ENCODE results near the gene ZNRF1. TPM values are rescaled to one million over a fixed set of nuclear protein-coding genes. Genes with fewer than 3 reads are reported as not detected.
"Not testable (repeated sequence)": the region's sequence is repeated elsewhere in the genome, so short reads cannot be mapped to it uniquely, and the experiment has no call there.

ZNRF1 gene
- 24.6 TPM for total RNA-seq

DNA sequence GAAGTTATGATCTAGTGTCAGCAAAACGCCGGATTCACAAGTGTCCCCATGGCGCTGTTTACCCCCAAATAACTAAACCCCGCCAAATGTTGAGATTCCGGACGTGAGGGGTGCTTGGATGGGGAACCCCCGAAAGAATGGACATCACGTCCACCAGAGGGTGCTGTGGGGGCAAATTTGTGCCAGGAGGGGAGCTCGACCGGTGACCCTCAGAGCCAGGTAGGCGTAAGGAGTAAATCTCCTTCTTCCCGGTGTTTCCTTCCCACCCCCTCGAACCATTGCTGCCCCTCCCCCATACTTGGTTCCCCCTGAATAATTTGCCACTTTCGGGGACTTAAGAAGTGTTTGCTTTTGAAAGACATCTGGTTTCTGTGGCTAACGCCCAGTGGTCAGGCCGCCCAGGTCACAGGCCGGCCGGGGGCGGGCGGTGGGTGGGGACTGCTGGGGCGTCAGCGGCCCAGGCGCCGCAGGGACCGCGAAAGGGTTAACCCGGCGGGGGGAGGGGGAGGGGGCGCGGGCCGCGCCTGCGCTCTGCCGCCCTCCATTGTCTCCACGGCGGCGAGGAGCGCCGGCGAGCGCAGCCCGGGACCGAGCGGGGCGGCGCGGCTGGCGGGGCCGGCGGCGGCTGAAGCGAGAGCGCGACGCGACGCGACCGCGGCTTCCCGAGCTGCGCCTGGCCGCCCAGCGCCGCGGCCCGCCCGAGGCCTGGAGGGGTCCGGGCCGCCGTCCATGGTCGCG is at the start of gene ZNRF1:
Gene ZNRF1, plus strand, starts transcription at position 544 of the 738 bp plus-strand sequence. CDS start 648 bp downstream, outside the sequence.
- ATAC-seq, result peak; percentile 89
- DNase-seq (ENCODE audit: low spot score), result peak; percentile 90
- intact Hi-C loops (cut with DNase I), result loop anchor here (2.0 kb wide), 1 partner anchor 112 kb away; no protein-coding TSS in a partner anchor

GRCh38 chr16:74949309-74949708 is 49.5 kb upstream of the ZNRF1 start:
- no peak for ATAC-seq
- intact Hi-C loops (cut with DNase I), result no loop called here
- no peak for DNase-seq (ENCODE audit: low spot score)

DNA sequence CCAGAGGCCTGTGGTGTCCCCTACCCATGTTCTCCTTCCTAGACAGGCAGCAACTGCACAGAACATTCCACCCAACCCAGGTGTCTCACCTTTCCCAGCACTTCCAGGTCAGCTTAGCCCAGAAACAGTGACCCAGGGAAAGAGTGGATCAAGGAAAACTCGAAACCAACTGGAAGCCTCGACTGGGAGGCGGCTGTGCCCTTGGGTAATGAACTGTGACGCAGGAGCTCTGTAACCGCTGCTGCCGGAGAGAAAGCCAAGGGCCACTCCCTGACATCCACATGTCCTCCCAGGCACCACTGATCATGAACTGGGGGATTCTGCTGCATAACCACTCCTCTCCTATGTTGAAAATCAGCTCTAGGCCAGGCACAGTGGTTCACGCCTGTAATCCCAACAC is 48.3 kb upstream of the ZNRF1 start:
- ATAC-seq (no peak), DNase-seq (ENCODE audit: low spot score) (peak; percentile 23)
- intact Hi-C loops (cut with DNase I), result no loop called here

DNA sequence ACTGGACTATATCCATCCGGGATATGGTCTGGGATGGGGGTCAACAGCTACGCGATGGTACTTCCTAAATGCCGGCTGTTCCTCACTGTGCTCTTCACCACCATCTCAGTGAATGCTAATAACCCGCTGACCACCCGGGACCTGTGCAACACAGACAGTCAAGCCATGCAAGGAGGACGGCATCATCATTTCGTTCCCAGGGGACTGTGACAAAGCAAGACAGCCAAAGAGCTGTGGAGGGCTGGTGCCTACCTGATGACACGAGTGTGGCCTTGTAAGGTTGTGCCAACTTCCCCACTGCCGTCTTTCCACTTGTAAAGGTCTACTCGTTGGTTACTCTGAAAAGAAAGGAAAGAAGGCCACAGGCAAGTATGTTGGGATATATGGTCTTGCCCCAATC is 47.6 kb upstream of the ZNRF1 start:
- ATAC-seq, result no peak
- intact Hi-C loops (cut with DNase I), result no loop called here
- DNase-seq (ENCODE audit: low spot score), result no peak

GRCh38 chr16:74951681-74952080 is 47.1 kb upstream of the ZNRF1 start:
- intact Hi-C loops (cut with DNase I), result no loop called here

GRCh38 chr16:74954763-74955162 is 44.1 kb upstream of the ZNRF1 start:
- intact Hi-C loops (cut with DNase I), result no loop called here
- ATAC-seq (no peak), DNase-seq (ENCODE audit: low spot score) (no peak)

More at GRCh38 chr16:74951681-74952080, 47.1 kb upstream of the ZNRF1 start:
- DNase-seq (ENCODE audit: low spot score) (peak; percentile 13), ATAC-seq (no peak)

- ATAC-seq (no peak), DNase-seq (ENCODE audit: low spot score) (peak; percentile 34)
- intact Hi-C loops (cut with DNase I), result no loop called here
These were observed 25.5 kb upstream of the ZNRF1 start for GRCh38 chr16:74973304-74973703.

- DNase-seq (ENCODE audit: low spot score), result no peak
- intact Hi-C loops (cut with DNase I), result no loop called here
These were observed 23.2 kb upstream of the ZNRF1 start for GRCh38 chr16:74975591-74975990.

GRCh38 chr16:74982256-74982655 is 16.6 kb upstream of the ZNRF1 start:
- intact Hi-C loops (cut with DNase I), result no loop called here

More at GRCh38 chr16:74975591-74975990, 23.2 kb upstream of the ZNRF1 start:
- no peak for ATAC-seq

GRCh38 chr16:74984194-74984528 is 14.7 kb upstream of the ZNRF1 start:
- DNase-seq (ENCODE audit: low spot score) (no peak), ATAC-seq (no peak)
- intact Hi-C loops (cut with DNase I), result no loop called here

More at GRCh38 chr16:74982256-74982655, 16.6 kb upstream of the ZNRF1 start:
- DNase-seq (ENCODE audit: low spot score) (no peak), ATAC-seq (no peak)

DNA sequence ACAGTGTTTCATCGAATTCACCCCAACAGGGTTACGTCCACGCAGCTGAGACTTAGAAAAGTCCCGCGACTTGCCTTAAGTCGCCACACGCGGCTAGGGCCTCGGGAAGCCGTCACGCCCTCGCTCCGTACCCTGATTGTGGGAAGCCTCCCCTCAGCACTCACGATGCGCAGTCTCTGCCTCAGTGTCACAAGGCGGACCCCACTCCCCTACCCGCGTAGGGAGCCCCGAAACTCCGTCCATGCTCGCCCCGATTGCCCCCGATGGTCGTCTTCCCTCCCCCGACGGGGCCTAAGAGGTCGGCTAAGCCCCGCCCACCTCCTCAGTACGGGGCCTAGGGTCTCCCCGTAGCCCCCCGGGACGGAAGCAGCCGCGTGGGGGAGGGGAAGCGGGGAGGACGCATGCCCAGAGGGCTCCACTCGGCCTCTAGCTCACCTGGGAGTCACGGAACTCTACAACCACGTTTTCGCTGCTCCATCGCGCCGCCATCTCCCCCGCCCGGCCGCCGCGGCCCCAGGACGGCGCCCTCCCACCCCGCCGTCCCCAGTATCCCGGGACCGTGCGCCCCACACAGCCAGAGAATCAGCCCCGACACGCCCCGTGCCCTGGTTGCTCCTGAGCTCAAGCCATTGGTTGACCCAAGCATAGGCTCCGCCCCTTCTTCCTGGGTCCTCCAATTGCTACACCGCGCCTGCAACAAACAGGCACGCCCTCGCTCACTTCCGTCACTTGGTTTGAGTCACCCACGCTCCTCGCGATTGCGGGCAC is 14.1 kb upstream of the ZNRF1 start, which contains the start of gene WDR59:
Gene WDR59, minus strand, starts transcription at position 595 of the 768 bp plus-strand sequence. Its CDS starts 106 bp downstream, at position 489.
- intact Hi-C loops (cut with DNase I), result no loop called here
- ATAC-seq (peak; percentile 100), DNase-seq (ENCODE audit: low spot score) (peak; percentile 99)

DNA sequence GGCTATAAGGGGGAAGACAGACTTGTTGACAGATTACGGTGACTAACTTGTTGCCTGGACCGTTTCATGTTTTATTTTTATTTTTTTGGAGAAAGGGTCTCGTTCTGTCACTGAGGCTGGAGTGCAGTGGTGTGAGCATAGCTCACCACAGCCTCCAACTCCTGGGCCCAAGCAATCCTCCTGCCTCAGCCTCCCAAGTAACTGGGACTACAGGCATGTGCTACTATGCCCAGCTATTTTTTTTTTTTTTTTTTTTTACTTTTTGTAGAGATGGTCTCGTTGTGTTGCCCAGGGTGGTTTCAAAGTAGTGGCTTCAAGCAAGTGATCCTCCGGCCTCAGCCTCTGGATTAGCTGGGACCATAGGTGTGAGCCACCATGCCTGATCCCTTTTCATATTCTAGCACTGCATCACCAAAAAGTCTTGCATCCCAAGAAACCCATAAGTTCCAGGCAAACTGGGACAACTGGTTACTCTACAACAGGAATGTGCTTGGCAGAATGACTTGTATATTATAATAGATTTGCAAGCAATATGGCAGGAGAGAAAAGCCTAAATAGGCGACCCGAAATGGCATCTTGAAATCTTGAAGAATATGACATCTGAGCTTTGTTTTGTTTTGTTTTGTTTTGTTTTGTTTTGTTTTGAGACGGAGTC is 11.7 kb upstream of the ZNRF1 start:
- ATAC-seq, result no peak
- no peak for DNase-seq (ENCODE audit: low spot score)
- intact Hi-C loops (cut with DNase I), result no loop called here

DNA sequence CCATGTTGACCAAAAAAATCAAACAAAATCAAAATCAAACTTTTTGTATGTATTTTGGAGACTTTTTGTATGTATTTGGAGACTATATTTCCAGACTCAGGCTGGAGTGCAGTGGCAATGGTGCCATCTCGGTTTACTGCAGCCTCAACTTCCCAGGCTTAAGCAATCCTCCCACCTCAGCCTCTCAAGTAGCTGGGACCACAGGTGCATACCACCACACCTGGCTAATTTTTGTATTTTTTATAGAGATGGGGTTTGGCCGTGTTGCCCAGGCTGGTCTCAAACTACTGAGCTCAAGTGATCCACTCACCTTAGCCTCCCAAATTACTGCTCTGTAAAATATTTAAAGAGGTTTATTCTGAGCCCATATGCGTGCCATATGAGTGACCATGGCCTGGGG is 9.0 kb upstream of the ZNRF1 start:
- ATAC-seq; intact Hi-C loops (cut with DNase I); DNase-seq (ENCODE audit: low spot score): not testable (repeated sequence)

- intact Hi-C loops (cut with DNase I), result no loop called here
- DNase-seq (ENCODE audit: low spot score) (no peak), ATAC-seq (no peak)
These were observed 8.0 kb upstream of the ZNRF1 start for GRCh38 chr16:74990832-74991231.

DNA sequence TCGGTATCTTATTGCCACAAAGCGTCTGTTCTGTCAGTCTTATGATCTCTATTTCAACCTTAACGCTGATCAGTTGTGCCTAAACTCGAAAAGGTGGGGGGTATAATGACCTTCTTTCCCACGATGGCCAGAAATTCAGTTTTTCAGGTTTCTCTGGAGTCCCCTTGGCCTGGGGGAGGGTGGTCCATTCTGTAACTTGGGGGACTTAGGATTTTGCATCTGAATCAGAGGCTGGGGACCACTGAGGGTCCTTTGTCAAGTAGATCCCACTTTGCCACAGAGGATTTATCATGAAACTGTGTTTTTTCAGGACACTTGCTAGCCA is 7.6 kb upstream of the ZNRF1 start:
- DNase-seq (ENCODE audit: low spot score) (no peak), ATAC-seq (no peak)
- intact Hi-C loops (cut with DNase I), result no loop called here

- no peak for ATAC-seq
- no peak for DNase-seq (ENCODE audit: low spot score)
- intact Hi-C loops (cut with DNase I), result no loop called here
These were observed 7.0 kb upstream of the ZNRF1 start for GRCh38 chr16:74991593-74992403.

DNA sequence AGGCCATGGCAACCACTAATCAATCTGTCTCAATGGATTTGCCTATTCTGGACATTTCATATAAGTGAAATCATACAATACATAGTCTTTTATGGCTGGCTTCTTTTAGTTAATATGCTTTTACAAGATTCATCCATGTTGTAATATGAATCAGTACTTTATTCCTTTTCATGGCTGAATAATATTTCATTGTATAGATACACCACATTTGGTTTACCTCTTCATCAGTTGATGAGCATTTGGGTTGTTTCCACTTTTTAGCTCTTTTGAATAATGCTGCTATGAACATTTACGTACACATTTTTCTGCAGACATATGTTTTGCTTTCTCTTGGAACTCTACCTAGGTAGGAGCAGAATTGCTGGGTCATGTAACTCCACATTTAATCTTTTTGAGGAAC is 2.8 kb upstream of the ZNRF1 start:
- intact Hi-C loops (cut with DNase I), result no loop called here
- DNase-seq (ENCODE audit: low spot score) (no peak), ATAC-seq (no peak)

GRCh38 chr16:74997042-74997491 is 1.8 kb upstream of the ZNRF1 start:
- no peak for ATAC-seq
- intact Hi-C loops (cut with DNase I), result no loop called here
- DNase-seq (ENCODE audit: low spot score), result no peak

GRCh38 chr16:74999219-74999608 is 390 bp downstream of the ZNRF1 start:
- intact Hi-C loops (cut with DNase I), result loop anchor here (2.0 kb wide), 1 partner anchor 112 kb away; no protein-coding TSS in a partner anchor
- ATAC-seq (peak; percentile 33), DNase-seq (ENCODE audit: low spot score) (peak; percentile 68)
